ENCODE measurements around the gene NEK6. TPM values are rescaled to one million over a fixed set of nuclear protein-coding genes. Genes with fewer than 3 reads are reported as not detected.

NEK6 gene
- total RNA-seq, 3 donors from 2014 or later (not counting 1 experiment from before 2014, with no cell fraction given) = 25.0 to 34.9 (median 33.0) TPM

DNA sequence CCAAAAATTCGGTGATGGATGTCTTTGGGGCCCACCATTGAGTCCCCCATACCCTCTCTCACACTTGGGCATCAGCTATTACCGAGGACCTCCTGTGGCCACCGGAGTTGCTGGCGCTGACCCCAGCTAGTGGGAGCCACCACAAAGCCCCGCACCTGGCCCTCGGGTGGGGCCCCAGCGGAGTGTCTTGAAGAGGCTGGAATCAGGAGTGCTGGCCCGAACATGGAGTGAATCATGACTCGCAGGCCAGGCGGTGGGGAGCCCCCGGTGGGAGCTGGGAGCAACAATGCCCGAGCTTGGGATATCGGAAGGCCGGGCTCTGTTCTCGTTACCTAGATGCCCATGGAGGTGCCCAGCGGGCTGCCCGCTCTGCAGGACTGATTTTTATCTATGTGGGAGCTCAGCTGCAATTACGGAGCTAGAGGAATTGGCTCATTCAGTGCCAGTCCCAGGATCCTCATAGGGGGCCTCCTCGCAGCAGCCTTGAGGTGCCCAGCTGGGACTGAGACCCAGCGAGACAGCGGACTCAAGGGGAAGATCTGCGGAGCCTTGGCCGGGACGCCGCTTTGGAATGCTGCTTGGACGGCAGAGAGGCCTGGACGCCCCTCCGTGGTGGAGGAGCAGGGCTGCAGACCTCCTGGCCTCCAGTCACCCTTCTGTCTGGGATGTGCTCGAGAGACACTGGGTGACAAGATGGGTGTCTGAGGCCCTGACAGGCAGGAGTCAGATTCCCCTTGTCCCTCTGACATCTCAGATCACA, 86.7 kb downstream of the NEK6 start:
- Mint-ChIP-seq H3K4me3 (no peak overlapping the region), H3K27ac (no peak overlapping the region)
- intact Hi-C loops (cut with micrococcal nuclease) = no loop called here

DNA sequence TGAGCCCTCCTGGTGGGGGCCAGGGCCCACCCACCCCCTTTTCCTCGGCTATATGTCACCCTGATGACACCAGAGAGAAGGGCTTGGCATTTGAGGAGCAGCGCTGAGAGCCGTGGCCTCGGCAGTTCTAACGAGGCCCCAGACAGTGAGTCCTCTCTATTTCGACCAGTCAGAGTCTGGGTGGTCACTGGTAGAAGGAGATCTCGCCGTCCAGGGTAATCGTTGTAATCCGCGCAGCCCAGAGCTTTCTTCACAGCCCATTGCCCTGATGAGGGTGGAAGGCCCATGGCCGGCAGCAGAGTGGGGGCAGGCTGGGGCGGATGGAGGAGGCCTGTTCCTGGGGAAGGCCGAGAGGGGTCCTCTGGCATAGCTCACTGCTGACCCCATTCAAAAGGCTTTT, 87.3 kb downstream of the NEK6 start:
- Histone ChIP-seq H3K4me3 (ENCODE audit: low read length) (no peak overlapping the region), H3K4me1 (ENCODE audit: control insufficient read depth, insufficient read depth, low read length) (no peaks in the 10 kb centered on the region), H3K27me3 (ENCODE audit: control insufficient read depth, insufficient read depth, low read length) (no peaks in the 10 kb centered on the region), H3K27ac (ENCODE audit: low read length) (no peak overlapping the region), H3K9me3 (ENCODE audit: control insufficient read depth, insufficient read depth, low read length) (no peaks in the 10 kb centered on the region), H3K36me3 (ENCODE audit: control insufficient read depth, insufficient read depth, low read length) (peaks cover 59% of the 10 kb centered on the region)
- H3K27me3 Mint-ChIP-seq (ENCODE audit: low read depth in 2 of 2) = no peaks in the 10 kb centered on the region
- intact Hi-C loops (cut with micrococcal nuclease) = no loop called here
- ATAC-seq (no peak), DNase-seq (no peak)
- no peaks in the 10 kb centered on the region for H3K9me3 Mint-ChIP-seq
- peaks cover 0 to 6% of the 10 kb centered on the region in 2 donors for H3K4me1 Mint-ChIP-seq
- no peak overlapping the region for H3K4me3 Mint-ChIP-seq
- no peak overlapping the region for H3K27ac Mint-ChIP-seq
- no peak for TF ChIP-seq CTCF (IDR thresholded peaks at IDR 0.05)
- WGBS (ENCODE audit: insufficient coverage) = 96% methylated on average over 14 of the region's 14 CpGs
- H3K36me3 Mint-ChIP-seq = no peaks in the 10 kb centered on the region

More for the DNA sequence above, 86.7 kb downstream of the NEK6 start:
- Mint-ChIP-seq H3K4me1 (peaks cover 0 to 6% of the 10 kb centered on the region in 2 donors), H3K9me3 (no peaks in the 10 kb centered on the region), H3K27me3 (ENCODE audit: low read depth in 2 of 2) (no peaks in the 10 kb centered on the region), H3K36me3 (no peaks in the 10 kb centered on the region)
- H3K36me3 ChIP-seq (ENCODE audit: control insufficient read depth, insufficient read depth, low read length) = peaks cover 57% of the 10 kb centered on the region
- H3K27ac ChIP-seq (ENCODE audit: low read length) = no peak overlapping the region
- WGBS (ENCODE audit: insufficient coverage) = 96% methylated on average over 29 of the region's 29 CpGs
- no peak for TF ChIP-seq CTCF (IDR thresholded peaks at IDR 0.05)
- DNase-seq (no peak), ATAC-seq (no peak)
- H3K4me1 ChIP-seq (ENCODE audit: control insufficient read depth, insufficient read depth, low read length) = no peaks in the 10 kb centered on the region
- no peaks in the 10 kb centered on the region for H3K9me3 ChIP-seq (ENCODE audit: control insufficient read depth, insufficient read depth, low read length)
- no peak overlapping the region for H3K4me3 ChIP-seq (ENCODE audit: low read length)
- H3K27me3 ChIP-seq (ENCODE audit: control insufficient read depth, insufficient read depth, low read length) = no peaks in the 10 kb centered on the region

DNA sequence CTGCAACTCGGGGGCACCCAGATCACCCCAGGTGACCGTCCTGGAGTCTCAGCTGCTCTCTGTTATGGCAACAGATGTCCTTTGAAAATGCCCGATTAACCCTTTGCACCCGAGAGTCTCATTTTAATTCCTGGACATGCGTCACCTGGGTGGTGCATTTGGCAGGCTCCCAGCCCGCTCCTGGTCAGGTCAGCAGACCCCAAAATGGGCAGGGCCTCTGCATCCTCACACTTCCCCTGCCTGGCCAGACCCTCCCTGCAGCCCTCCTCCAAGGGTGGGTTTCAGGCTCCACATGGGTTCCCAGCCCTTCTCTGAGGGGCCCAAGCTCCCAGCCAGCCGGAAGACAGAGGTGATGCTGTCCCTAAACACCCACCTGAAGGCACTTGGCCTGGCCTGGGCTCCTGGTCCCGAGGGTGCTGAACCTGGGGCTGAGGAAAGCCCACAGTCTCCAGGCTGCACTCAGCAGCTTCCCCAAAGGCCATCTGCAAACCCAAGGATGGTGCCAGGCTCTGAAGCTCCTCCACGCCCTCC, 88.1 kb downstream of the NEK6 start:
- H3K27me3 ChIP-seq (ENCODE audit: control insufficient read depth, insufficient read depth, low read length) = no peaks in the 10 kb centered on the region
- Mint-ChIP-seq H3K27me3 (ENCODE audit: low read depth in 2 of 2) (no peaks in the 10 kb centered on the region), H3K9me3 (no peaks in the 10 kb centered on the region), H3K4me3 (no peak overlapping the region), H3K36me3 (no peaks in the 10 kb centered on the region), H3K27ac (no peak overlapping the region), H3K4me1 (peaks cover 0 to 6% of the 10 kb centered on the region in 2 donors)
- no peak overlapping the region for H3K4me3 ChIP-seq (ENCODE audit: low read length)
- H3K36me3 ChIP-seq (ENCODE audit: control insufficient read depth, insufficient read depth, low read length) = peaks cover 63% of the 10 kb centered on the region
- ATAC-seq (no peak), DNase-seq (no peak)
- intact Hi-C loops (cut with micrococcal nuclease) = no loop called here
- no peak for TF ChIP-seq CTCF (IDR thresholded peaks at IDR 0.05)
- no peaks in the 10 kb centered on the region for H3K9me3 ChIP-seq (ENCODE audit: control insufficient read depth, insufficient read depth, low read length)
- no peak overlapping the region for H3K27ac ChIP-seq (ENCODE audit: low read length)
- H3K4me1 ChIP-seq (ENCODE audit: control insufficient read depth, insufficient read depth, low read length) = no peaks in the 10 kb centered on the region
- 93% methylated on average over 9 of the region's 9 CpGs for WGBS (ENCODE audit: insufficient coverage)
